T-helper 2 cell (primary cell): ENCODE measurements around the gene TENT5A.
A peak's percentile ranks its signal among the peaks of the same experiment; 100 is the strongest.
"Not testable (repeated sequence)": the region's sequence is repeated elsewhere in the genome, so short reads cannot be mapped to it uniquely, and the experiment has no call there.

ENCODE experiments used
- DNase-seq, 5 experiments: peaks; one replicate each; pipeline versions ENCODE4 v3.0.0 to v3.0.0-alpha.2; 2012 to 2022

TENT5A gene

GRCh38 chr6:81750200-81750599 is 2.3 kb downstream of the TENT5A start:
- DNase-seq, result no peak

GRCh38 chr6:81749707-81750106 is 2.8 kb downstream of the TENT5A start:
- no peak for DNase-seq

DNA sequence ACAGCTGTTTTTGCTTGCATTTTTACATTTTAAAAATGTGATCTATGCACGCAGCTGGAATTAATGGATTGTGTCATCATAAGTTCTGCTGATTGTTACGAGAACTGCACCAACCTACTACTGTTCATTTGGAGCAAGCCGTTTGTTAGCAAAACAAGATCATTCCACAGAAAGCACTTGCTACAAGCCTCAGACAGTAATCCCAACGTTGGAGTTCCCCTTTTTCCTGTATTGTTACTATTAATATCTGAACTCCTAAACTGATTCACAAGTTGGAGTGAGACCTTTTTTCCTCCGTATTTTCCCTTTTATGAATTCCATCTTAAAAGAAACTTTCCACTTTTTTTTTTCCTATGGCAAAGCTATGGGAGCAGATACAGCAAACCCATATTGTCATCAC is 3.5 kb downstream of the TENT5A start:
- DNase-seq, result no peak

DNA sequence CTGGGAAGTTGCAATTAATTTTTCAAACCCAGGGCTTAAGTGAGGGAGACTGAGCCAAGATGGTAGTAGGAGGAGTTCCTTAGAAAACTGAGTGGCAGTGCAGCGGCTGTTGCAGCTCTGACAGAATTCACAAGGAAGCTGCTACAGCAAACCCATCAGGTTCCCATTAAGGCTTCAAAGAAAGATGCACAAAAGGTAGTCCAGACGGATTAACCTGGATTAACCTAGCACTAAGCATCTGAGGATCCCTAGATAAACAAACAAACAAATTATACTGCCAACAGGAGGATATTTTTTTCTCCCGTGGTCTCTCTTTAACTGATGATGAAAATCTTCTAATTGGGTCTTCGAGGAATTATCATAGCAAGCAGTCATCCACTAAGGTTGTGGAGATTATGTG is 5.2 kb downstream of the TENT5A start:
- no peak for DNase-seq

DNA sequence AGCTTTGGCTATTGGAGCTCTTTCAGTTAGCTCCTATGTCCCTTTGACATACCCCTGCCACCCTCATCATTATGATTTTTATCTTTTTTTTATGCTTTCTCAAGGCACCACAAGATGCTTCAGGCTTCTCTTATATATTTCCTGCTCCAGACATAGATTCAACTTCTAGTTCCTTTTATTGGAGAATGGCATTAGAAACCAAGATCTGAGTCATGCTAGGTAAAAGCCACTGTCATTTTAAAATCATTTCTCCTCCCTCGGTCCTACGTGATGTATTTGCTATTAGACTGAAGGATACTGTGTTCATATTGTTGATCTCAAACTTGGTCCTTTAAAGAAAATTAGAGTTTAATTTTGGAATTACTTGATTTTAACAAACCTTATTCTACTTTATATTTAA is 8.3 kb downstream of the TENT5A start:
- no peak for DNase-seq

DNA sequence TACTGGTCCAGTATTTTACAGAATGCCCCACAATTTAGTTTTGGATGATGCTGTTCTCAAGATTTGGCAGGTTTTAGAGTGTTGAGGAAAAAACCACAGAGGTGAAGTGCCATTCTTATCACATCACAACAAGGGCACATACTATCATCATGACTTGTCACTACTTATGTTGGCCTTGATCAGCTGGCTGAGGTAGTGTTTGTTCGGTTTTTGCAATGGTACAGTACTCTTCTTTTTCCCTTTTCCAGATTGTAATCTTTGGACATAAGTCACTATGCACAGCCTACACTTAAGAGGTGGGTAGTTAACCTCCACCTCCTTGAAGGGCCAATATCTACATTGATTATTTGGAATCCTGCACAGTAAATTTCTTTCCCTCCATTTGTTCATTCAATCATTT is 8.8 kb downstream of the TENT5A start:
- no peak for DNase-seq

DNA sequence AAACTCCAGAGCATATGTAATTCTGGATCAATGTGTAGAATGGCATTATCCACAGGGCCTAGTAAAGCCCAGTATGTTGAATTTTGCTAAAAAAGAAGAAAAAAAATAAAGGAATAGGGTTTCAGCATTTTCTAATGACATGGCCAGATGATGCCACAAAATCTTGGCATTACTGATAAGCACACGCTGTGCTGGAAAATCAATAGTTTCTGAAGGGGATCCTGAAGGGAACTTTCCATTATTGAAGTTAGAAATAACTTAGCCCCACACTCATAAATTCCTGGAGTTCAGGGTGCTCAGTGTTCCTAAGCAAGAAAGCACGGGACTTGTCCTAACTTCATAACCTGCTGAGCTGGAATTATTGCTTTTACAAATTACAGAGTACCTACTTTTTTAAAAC is 10.8 kb downstream of the TENT5A start:
- no peak for DNase-seq

DNA sequence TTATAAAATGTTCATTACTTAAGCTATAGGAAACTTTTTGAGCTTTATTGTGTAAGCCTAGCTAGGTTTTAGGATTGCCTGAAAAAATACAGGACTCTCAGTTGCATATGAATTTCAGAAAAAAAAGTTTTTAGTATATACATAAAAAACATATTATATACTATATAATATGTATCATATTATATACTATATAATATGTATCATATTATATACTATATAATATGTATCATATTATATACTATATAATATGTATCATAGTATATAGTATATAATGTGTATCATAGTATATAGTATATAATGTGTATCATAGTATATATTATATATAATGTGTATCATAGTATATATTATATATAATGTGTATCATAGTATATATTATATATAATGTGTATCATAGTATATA is 11.9 kb downstream of the TENT5A start:
- not testable (repeated sequence) for DNase-seq

DNA sequence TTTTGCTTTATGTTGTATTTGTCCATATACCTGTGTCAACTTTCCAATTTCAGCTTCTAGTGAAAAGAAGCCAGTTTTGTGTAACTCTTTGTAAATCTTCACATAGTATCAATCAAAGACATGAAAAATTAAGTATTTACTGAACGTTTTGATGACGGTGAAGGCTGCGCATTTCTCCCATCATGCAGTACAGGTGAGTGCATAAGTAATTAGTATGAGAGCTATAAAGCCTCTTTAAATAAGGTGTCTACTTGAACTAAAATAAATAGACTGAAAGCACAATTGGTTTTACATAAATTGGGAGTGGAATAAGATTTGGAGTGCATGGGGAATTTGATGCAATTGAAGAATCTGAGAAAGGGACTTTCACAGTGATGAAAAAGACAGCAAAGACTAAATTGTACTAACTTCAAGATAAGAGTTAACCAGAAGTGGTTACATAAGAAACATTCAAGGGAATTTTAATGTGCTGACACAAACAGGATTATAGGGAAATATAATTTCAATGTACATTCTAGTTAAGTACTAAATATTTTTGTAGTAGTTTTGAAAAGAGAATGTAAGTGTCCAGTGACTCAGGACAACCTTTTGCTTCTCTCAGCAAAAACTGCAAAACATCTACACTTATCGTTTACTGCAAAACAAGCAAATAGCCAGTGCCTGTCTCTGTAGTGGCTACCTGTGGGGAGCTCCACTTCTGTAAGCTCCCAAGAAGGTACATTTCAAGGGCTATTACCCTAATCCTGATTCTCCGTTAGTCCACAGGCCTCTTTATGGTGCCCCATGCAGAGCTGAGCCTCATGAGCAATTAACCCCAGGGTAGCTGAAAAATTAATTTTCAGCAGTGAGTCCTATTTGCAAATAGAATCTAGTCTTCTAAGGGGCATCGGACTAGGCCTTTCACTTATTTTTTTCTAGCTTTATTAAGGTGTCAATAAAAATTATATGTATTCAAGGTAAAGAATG is 13.0 kb downstream of the TENT5A start:
- no peak for DNase-seq

- no peak for DNase-seq
Measured at GRCh38 chr6:81736428-81736827, 16.1 kb downstream of the TENT5A start.

DNA sequence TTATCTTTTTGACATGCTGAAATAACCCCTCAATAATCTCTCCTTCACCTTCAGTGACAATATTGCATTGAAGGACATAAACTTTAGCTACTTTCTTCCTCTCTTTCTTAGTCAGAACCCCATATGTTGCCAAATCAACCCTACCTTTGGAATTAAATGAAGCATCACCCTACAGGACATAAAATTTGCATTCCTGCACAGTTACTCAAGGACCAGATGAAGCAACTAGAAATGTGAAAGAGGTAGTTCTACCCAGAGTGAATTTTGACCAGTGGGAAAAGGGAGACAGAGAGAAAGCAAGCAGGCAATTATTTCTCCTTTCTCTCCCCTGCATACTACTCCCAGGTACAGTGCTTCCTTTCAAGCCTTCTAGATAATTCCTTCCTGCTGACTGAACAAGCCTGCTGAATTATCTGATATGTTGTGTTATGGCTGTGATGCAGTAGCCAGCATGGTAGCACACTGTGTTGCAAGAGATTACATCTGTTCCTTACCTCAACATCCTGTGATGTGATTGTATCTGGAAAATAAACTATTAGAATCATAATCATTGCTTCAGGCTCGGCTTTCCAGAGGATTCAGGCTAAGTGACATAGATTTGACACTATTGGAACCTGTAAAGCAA is 16.6 kb downstream of the TENT5A start:
- DNase-seq, result peak in 1 of 5 experiments; percentile 26

DNA sequence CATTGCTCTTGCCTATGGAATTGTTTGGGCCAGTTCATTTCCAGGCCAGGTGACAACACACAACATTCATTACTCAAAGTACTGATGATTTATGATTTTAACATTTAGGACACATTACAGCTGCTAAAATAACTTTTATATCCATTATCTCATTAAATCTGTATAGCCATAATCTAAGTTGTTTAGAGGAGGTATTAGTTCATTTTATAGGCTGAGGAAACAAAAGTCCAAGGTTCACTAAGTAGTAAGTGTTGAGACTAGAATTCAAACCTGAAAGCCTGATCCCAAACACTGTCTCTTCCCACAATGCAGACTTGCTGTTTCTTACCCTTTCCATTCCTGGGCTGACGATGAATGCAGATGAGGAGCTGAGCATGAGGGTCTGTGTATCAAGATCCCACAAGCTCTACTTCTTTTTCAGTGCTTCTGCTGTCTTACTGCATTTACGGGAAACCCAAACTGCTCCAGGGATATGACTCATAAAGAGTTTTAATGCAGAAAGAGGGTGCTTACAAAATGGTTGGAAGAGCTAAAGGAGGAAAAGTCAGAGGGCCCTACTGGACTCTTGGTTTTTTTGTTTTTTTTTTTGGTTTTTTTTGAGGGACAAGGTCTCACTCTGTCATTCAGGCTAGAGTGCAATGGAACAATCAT is 17.9 kb downstream of the TENT5A start:
- DNase-seq, result no peak

DNA sequence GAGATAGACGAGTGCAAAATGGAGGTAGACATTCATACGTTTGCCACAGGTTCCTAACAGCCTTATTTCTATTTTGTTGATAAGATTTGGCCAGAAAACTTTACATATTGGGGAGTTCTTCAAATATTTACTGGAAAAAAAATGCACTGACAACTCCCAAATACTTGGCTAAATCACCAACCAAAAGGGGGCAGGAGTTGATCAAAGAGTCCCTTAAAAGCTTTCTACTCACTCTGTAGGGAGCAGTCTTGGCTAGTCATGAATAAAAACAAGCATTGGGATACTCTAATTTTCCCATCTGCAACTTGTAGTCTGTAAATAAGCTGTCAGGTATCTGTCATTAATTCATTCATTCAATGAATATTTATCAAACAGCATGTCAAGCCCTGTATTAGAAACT is 18.4 kb downstream of the TENT5A start:
- no peak for DNase-seq

DNA sequence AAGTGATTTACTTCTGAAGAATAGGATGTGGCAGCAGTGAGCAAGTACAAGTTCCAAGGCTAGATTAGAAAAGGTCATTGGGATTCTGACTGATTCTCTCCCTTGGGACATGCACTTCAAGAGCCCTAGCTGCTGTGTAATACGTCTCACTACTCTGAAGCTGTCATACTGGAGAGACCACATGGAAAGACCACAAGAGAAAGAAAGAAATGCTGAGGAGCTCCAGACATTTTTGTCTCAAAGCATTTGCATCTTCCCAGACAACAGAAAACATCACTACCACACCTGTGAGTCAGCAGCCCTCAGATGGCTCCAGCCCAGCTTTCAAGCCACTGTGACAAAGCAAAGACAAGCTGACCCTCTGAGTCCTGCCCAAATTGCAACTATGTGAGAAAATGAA is 20.7 kb downstream of the TENT5A start:
- no peak for DNase-seq

DNA sequence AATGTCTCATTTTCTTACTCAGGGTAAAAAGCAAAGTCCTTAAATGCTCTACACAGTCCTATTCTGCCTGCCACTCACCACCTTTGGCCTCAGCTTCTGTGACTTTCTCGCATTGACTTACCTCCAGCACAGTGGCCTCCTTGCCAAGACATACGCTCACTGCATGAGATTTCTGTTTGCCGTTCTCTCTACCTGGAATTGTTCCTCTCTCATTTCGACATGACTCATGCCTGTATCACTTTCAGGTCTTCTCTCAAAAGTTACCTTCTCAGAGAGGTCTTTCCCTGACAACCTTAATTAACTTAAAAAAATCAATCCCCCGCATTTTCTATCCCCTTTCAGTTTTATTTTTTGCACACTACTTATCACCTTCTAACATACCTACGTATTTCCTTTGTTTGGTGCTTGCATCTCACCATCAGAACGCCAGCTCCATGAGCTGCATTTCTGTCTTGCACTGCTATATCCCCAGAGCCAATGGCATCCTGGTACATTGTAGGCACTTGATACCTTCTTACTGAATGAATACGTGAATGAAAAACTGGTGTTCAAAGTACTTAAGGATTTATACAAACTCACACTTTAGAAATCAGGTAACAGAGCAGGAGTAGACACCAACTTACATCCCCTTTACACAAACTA is 24.5 kb downstream of the TENT5A start:
- peak in 1 of 5 experiments; percentile 49 for DNase-seq

DNA sequence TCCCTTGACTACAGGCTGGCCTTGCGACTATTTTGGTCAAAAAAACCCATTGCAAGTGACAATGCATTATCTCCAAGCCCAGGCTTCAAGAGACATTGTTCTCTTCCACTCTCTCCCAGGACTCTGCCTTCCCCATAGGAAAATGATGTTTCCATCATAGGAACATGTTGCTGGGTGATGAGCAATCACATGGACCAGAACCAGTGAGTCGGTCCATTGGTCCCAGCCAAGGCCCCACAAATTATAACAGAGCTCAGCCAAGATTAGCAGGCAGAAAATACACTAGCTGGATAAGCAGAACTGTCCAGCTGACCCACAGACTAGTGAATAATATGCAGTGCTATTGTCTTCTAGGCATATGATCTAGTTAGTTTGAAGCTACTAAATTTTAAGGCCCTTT is 27.4 kb downstream of the TENT5A start:
- DNase-seq, result no peak

DNA sequence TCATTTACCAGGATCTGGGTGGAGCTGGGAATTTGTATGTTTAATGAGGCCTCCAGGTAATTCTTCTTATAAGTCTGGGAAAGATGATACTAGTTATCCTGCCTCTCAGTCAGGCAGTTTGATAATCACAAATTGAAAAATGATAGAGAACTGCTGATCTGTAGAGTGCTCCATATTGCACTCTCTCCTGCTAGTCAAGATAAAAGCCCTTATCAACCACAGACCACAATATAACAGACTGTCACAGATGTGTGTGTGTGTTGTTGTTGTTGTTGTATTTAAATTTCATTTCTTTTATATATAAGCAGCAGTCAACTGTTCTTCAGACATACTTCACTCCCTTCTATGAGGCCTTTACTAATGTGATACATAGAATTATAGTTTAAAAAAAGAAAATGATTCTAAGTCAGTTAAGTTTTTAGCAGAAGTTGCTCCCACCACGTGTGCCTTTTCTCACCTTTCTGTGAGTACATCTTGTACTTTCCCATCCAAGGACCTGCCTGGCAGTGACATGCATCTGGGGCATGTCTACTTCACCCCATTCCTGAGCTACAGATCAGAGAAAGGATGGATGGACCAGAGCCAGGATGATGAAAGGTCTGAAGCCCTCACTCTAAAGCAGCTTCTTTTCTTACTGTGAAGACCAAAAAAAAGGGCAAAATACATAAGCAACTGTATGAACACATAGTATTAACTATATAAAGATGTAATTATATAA is 29.8 kb downstream of the TENT5A start:
- peak in 1 of 5 experiments; percentile 21 for DNase-seq

GRCh38 chr6:81720427-81720826 is 32.1 kb downstream of the TENT5A start:
- no peak for DNase-seq

- no peak for DNase-seq
Measured at GRCh38 chr6:81718126-81718525, 34.4 kb downstream of the TENT5A start.

- DNase-seq, result no peak
Measured at GRCh38 chr6:81714684-81715083, 37.8 kb downstream of the TENT5A start.

GRCh38 chr6:81713205-81713604 is 39.3 kb downstream of the TENT5A start:
- DNase-seq, result no peak

DNA sequence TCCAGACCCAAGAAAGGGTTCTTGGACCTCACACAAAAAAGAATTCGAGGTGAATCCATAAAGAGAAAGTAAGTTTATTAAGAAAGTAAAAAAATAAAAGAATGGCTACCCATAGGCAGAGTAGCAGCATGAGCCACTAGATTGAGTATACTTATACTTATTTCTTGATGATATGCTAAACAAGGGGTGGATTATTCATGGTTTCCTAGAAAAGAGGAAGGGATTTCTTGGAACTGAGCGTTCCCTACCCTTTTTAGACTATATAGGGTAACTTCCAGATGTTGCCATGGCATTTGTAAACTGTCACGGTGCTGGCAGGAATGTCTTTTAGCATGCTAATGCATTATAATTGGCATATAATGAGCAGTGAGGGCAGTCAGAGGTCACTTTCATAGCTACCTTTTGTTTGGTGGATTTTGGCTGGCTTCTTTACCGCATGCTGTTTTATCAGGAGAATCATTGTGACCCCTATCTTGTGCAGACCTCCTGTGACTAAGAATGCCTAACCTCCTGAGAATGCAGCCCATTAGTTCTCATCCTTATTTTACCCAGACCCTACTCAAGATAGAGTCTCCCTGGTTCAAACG is 44.3 kb downstream of the TENT5A start:
- DNase-seq, result no peak
